OCI-LY3 (cell line): ENCODE measurements around the gene SLC43A1.

Source experiments
- EZH2phosphoT487 ChIP-seq: fragments of 200-600 bp; shearing (Covaris generic); IDR thresholded peaks from 2 replicates; pipeline ENCODE4 v1.6.1; 2018; ENCODE audit warnings: antibody characterized with exemption, mixed run types, low read depth
- TF ChIP-seq, protein P1 (sequence below): fragments of 200-600, 300-600 bp; sonication (generic); IDR thresholded peaks from 2 replicates; pipeline ENCODE4 v1.5.1; 2014; ENCODE audit warnings: antibody characterized with exemption, low read length, low read depth

DNA sequence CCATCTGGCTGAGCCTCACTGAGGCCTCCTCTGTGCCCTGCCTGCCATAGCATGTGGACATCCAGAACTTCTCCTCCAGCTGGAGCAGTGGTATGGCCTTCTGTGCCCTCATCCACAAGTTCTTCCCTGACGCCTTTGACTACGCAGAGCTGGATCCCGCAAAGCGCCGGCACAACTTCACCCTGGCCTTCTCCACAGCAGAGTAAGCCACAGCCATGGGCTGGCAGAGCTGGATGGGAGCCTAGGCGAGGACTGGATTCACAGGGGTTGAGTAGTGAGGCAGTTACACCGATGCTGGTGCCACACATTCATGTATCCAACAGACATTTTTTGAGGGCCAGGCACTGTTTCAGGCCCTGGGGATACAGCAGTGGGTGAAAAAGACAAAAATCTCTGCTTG is 30.9 kb upstream of the SLC43A1 start:
- TF ChIP-seq, protein P1, sequence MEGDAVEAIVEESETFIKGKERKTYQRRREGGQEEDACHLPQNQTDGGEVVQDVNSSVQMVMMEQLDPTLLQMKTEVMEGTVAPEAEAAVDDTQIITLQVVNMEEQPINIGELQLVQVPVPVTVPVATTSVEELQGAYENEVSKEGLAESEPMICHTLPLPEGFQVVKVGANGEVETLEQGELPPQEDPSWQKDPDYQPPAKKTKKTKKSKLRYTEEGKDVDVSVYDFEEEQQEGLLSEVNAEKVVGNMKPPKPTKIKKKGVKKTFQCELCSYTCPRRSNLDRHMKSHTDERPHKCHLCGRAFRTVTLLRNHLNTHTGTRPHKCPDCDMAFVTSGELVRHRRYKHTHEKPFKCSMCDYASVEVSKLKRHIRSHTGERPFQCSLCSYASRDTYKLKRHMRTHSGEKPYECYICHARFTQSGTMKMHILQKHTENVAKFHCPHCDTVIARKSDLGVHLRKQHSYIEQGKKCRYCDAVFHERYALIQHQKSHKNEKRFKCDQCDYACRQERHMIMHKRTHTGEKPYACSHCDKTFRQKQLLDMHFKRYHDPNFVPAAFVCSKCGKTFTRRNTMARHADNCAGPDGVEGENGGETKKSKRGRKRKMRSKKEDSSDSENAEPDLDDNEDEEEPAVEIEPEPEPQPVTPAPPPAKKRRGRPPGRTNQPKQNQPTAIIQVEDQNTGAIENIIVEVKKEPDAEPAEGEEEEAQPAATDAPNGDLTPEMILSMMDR = no peak
- TF ChIP-seq EZH2phosphoT487 = no peak
